ENCODE results near the gene CFAP410. TPM values are rescaled to one million over a fixed set of nuclear protein-coding genes. Genes with fewer than 3 reads are reported as not detected.
A peak's percentile ranks its signal among the peaks of the same experiment; 100 is the strongest.

Gene CFAP410
- total RNA-seq, 6 experiments from 2014 or later, result 6.9 to 15.4 (median 13.1) TPM

DNA sequence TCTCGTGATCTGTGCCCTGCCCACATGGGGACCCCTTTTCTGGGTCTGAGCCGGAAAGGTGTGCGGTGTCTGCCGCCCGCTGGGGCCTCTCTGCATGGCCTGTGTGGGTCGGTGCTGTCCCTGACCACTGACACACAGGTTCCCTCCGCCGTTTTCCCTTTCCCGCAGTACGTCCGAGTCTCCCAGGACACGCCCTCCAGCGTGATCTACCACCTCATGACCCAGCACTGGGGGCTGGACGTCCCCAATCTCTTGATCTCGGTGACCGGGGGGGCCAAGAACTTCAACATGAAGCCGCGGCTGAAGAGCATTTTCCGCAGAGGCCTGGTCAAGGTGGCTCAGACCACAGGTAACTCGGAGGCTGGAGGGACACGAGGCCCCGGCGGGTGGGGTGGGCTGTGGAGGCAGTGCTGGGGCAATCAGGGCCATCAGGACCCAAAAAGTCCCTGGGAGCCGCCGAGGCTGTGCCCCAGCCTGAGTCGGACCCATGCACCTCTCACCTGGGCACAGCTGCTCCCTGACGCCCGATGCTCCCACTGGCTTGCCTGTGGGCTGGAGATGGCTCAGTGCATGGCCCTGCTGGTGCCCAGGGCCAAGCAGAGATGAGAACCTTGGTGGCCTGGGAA is 27.5 kb upstream of the CFAP410 start:
- Histone ChIP-seq H3K27ac (no peak overlapping the region), H3K27me3 (no peaks in the 10 kb centered on the region), H3K36me3 (no peaks in the 10 kb centered on the region), H3K4me3 (no peak overlapping the region), H3K4me1 (peaks cover 0 to 3% (median 0%) of the 10 kb centered on the region in 4 donors), H3K9me3 (no peaks in the 10 kb centered on the region)
- intact Hi-C loops (cut with DNase I), result no loop called here
- TF ChIP-seq POLR2A (IDR thresholded peaks at IDR 0.05), result no peak
- TF ChIP-seq, protein P1, sequence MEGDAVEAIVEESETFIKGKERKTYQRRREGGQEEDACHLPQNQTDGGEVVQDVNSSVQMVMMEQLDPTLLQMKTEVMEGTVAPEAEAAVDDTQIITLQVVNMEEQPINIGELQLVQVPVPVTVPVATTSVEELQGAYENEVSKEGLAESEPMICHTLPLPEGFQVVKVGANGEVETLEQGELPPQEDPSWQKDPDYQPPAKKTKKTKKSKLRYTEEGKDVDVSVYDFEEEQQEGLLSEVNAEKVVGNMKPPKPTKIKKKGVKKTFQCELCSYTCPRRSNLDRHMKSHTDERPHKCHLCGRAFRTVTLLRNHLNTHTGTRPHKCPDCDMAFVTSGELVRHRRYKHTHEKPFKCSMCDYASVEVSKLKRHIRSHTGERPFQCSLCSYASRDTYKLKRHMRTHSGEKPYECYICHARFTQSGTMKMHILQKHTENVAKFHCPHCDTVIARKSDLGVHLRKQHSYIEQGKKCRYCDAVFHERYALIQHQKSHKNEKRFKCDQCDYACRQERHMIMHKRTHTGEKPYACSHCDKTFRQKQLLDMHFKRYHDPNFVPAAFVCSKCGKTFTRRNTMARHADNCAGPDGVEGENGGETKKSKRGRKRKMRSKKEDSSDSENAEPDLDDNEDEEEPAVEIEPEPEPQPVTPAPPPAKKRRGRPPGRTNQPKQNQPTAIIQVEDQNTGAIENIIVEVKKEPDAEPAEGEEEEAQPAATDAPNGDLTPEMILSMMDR (IDR thresholded peaks at IDR 0.05), result no peak
- WGBS (ENCODE audit: insufficient coverage, low coverage, low lambda C conversion rate, missing lambda C conversion rate), result 70% methylated on average over 2 of the region's 28 CpGs
- peak in 1 of 3 donors; percentile 44 for DNase-seq
- no peak for ATAC-seq

DNA sequence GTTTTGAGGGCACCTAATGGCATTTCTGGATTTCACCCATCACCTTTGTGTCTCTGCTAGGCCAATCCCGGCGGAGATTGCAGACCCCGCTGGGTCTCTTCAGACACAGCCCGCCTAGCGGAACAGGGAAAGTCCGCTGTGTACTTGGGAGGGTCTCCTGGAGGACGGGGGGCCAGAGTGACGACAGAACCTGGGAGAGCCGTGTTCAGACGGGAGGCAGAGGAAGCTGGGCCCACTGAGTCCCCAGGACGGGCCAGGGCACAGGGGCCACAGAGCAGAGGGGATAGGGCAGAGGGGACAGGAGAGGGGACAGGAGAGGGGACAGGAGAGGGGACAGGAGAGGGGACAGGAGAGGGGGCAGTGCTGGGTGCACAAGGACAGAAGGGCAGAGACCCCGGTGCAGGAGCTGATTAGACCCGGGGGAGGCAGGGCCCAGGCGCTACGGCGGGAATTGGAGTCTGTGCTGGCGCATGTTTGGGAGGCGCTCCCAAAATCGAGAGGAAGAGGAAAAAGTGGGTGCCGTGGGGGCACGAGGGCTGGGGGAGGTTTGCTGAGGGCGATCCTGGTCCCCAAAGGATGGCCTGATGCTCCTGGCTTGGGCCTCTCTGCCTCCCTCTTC is 26.9 kb upstream of the CFAP410 start:
- Histone ChIP-seq H3K4me1 (peaks cover 0 to 3% (median 0%) of the 10 kb centered on the region in 4 donors), H3K9me3 (no peaks in the 10 kb centered on the region), H3K27ac (no peak overlapping the region), H3K36me3 (no peaks in the 10 kb centered on the region), H3K4me3 (no peak overlapping the region), H3K27me3 (no peaks in the 10 kb centered on the region)
- DNase-seq (peak in 1 of 3 donors; percentile 39), ATAC-seq (no peak)
- intact Hi-C loops (cut with DNase I), result no loop called here
- 90% methylated on average over 10 of the region's 22 CpGs for WGBS (ENCODE audit: insufficient coverage, low coverage, low lambda C conversion rate, missing lambda C conversion rate)
- TF ChIP-seq, protein P1 (IDR thresholded peaks at IDR 0.05), result no peak
- no peak for TF ChIP-seq POLR2A (IDR thresholded peaks at IDR 0.05)

DNA sequence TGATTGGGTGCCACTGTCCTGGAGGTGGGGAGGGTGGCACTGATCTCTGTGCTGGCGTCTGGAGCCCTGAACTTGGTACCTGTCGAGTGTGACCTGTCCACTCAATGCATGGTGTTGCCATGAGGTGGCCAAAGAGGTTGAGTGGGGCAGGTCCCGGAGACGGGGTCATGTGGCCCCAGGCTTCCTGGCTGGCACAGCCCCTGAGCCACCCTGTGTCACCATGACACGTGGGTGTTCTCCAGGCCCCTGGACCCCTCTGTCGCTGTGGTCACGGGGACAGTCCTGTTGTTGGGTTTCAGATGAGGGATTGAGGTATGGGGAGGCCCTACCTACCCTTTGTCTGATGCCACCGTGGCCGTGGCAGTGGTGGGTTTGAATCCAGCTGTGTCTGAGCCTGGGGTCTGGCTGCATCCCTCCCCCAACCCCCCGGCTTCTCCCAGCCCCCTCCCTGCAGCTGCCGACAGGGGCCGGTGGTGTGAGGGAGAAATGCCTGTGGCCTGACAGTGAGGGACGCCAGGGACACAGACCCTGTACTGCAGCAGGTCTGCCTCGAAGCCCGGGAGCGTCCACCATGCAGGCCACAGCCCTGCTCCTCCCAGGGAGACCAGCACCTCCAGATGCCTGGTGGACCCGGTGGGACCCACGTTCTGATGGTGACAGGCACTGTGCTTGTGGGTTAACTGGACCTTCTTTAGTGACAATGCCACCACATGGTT is 26.2 kb upstream of the CFAP410 start:
- Histone ChIP-seq H3K36me3 (no peaks in the 10 kb centered on the region), H3K4me1 (peaks cover 0 to 3% (median 0%) of the 10 kb centered on the region in 4 donors), H3K4me3 (no peak overlapping the region), H3K27ac (no peak overlapping the region), H3K27me3 (no peaks in the 10 kb centered on the region), H3K9me3 (no peaks in the 10 kb centered on the region)
- no peak for TF ChIP-seq POLR2A (IDR thresholded peaks at IDR 0.05)
- TF ChIP-seq, protein P1 (IDR thresholded peaks at IDR 0.05), result no peak
- ATAC-seq (no peak), DNase-seq (peak in 1 of 3 donors; percentile 37)
- no CpG with 5 or more reads among the region's 18 CpGs for WGBS (ENCODE audit: insufficient coverage, low coverage, low lambda C conversion rate, missing lambda C conversion rate)
- intact Hi-C loops (cut with DNase I), result no loop called here

DNA sequence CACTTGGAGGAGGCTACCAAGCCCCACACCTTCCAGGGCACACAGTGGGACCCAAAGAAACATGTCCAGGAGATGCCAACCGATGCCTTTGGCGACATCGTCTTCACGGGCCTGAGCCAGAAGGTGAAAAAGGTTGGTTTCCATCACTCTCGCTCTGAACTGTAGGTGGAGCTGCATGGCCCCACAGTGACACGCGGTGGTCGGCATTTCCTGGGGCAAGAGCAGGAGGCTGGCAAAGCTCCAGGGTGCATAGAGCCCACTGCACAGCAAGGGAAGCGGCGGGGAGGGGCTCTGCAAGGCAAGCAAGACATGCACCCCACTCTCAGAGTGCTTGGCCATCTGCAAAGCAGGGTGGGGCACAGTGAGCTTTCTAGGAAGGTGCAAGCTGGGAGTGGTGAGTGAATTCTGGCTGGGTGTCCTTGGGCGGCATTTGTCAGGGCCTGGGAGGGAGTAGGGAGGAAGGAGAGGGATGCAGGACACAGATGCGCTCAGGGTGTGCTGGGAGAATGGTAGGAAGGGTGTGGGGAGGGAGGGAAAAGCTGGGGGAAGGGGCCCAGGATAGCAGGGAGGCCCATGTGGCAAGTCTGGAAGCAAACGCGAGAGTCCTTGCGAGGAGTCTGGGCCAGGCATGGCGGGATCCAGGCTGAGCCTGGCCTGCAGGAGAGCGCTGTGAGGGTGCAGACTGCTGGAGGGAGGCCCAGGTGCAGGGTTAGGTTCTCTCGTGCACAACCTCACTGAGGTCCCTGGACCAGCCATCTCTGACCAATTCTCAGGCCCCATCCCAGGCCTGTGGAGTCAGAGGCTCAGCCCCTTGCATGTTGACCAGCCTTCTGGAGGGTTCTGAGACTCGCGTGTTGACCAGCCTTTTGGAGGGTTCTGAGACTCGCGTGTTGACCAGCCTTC is 25.2 kb upstream of the CFAP410 start:
- intact Hi-C loops (cut with DNase I), result no loop called here
- Histone ChIP-seq H3K4me1 (no peaks in the 10 kb centered on the region), H3K27ac (no peak overlapping the region), H3K9me3 (no peaks in the 10 kb centered on the region), H3K4me3 (no peak overlapping the region), H3K36me3 (no peaks in the 10 kb centered on the region), H3K27me3 (no peaks in the 10 kb centered on the region)
- ATAC-seq, result no peak
- whole genome bisulfite sequencing (ENCODE audit: insufficient coverage, low coverage, low lambda C conversion rate, missing lambda C conversion rate), result 75% methylated on average over 10 of the region's 22 CpGs
- TF ChIP-seq POLR2A (IDR thresholded peaks at IDR 0.05), result no peak
- TF ChIP-seq, protein P1 (IDR thresholded peaks at IDR 0.05), result no peak
- peak in 1 of 3 donors; percentile 40 for DNase-seq
